Progenitor cell of endocrine pancreas (in vitro differentiated cells): Measurements from ENCODE around the gene DHX57. TPM values are rescaled to one million over a fixed set of nuclear protein-coding genes. Genes with fewer than 3 reads are reported as not detected.
"Not testable (repeated sequence)": the region's sequence is repeated elsewhere in the genome, so short reads cannot be mapped to it uniquely, and the experiment has no call there.

Experiments
- DNase-seq: peaks from one replicate; pipeline ENCODE4 v3.0.0; 2021; ENCODE audit warnings: low spot score; ENCODE audit not compliant: unreplicated experiment
- H3K27ac Mint-ChIP-seq: 2 replicates; pipeline ENCODE4 v1.8.0; 2021; ENCODE audit warnings: mild to moderate bottlenecking, moderate library complexity, mixed read lengths
- H3K27me3 Mint-ChIP-seq: 2 replicates; pipeline ENCODE4 v1.8.0; 2021; ENCODE audit warnings: mixed read lengths
- H3K36me3 Mint-ChIP-seq: 2 replicates; pipeline ENCODE4 v1.8.0; 2022; ENCODE audit warnings: mixed read lengths; ENCODE audit not compliant: insufficient read depth
- H3K4me1 Mint-ChIP-seq: 2 replicates; pipeline ENCODE4 v1.8.0; 2021; ENCODE audit warnings: low read depth, mixed read lengths
- H3K4me3 Mint-ChIP-seq: 2 replicates; pipeline ENCODE4 v1.8.0; 2021; ENCODE audit warnings: low read depth, mild to moderate bottlenecking, moderate library complexity, mixed read lengths
- H3K9me3 Mint-ChIP-seq: 2 replicates; pipeline ENCODE4 v1.8.0; 2021; ENCODE audit warnings: low read depth, mixed read lengths
- CTCF ChIP-seq: fragments of 200-600 bp; sonication (generic); IDR thresholded peaks from one replicate; pipeline ENCODE4 v1.5.0; 2021; ENCODE audit warnings: antibody characterized with exemption, mild to moderate bottlenecking; ENCODE audit not compliant: unreplicated experiment
- total RNA-seq: library from RNA; stranded (reverse); gene quantifications from 2 replicates; pipeline ENCODE4 v1.2.1, GENCODE V29; 2021

The DHX57 gene
- total RNA-seq, 1 donor from 2014 or later, result 30.4 TPM

- Mint-ChIP-seq H3K9me3 (no peaks in the 10 kb centered on the region), H3K36me3 (no peaks in the 10 kb centered on the region), H3K27ac (no peak overlapping the region), H3K27me3 (peaks cover 22% of the 10 kb centered on the region), H3K4me1 (no peaks in the 10 kb centered on the region), H3K4me3 (no peak overlapping the region)
- TF ChIP-seq CTCF, result no peak
- no peak for DNase-seq
Observed at GRCh38 chr2:38771632-38772031, 104.1 kb downstream of the DHX57 start.

- Mint-ChIP-seq H3K9me3 (no peaks in the 10 kb centered on the region), H3K36me3 (no peaks in the 10 kb centered on the region), H3K4me1 (no peaks in the 10 kb centered on the region), H3K4me3 (no peak overlapping the region), H3K27ac (no peak overlapping the region), H3K27me3 (no peaks in the 10 kb centered on the region)
- TF ChIP-seq CTCF, result no peak
- no peak for DNase-seq
Observed at GRCh38 chr2:38765551-38765950, 110.2 kb downstream of the DHX57 start.

GRCh38 chr2:38765149-38765548 is 110.6 kb downstream of the DHX57 start:
- no peaks in the 10 kb centered on the region for H3K9me3 Mint-ChIP-seq
- DNase-seq, result no peak
- TF ChIP-seq CTCF, result no peak
- H3K4me1 Mint-ChIP-seq, result no peaks in the 10 kb centered on the region
- no peaks in the 10 kb centered on the region for H3K36me3 Mint-ChIP-seq
- no peak overlapping the region for H3K4me3 Mint-ChIP-seq
- no peaks in the 10 kb centered on the region for H3K27me3 Mint-ChIP-seq
- no peak overlapping the region for H3K27ac Mint-ChIP-seq

GRCh38 chr2:38763728-38764127 is 112.0 kb downstream of the DHX57 start:
- Mint-ChIP-seq H3K4me3 (no peak overlapping the region), H3K9me3 (no peaks in the 10 kb centered on the region), H3K27ac (no peak overlapping the region), H3K36me3 (no peaks in the 10 kb centered on the region), H3K4me1 (no peaks in the 10 kb centered on the region), H3K27me3 (no peaks in the 10 kb centered on the region)
- DNase-seq, result no peak
- no peak for TF ChIP-seq CTCF

GRCh38 chr2:38763228-38763627 is 112.5 kb downstream of the DHX57 start:
- no peak overlapping the region for H3K27ac Mint-ChIP-seq
- TF ChIP-seq CTCF, result no peak
- DNase-seq, result no peak
- no peaks in the 10 kb centered on the region for H3K4me1 Mint-ChIP-seq
- H3K27me3 Mint-ChIP-seq, result no peaks in the 10 kb centered on the region
- H3K36me3 Mint-ChIP-seq, result no peaks in the 10 kb centered on the region
- no peaks in the 10 kb centered on the region for H3K9me3 Mint-ChIP-seq
- H3K4me3 Mint-ChIP-seq, result no peak overlapping the region

- H3K27me3 Mint-ChIP-seq, H3K27ac Mint-ChIP-seq, H3K4me3 Mint-ChIP-seq, H3K9me3 Mint-ChIP-seq, DNase-seq, H3K4me1 Mint-ChIP-seq, H3K36me3 Mint-ChIP-seq: not testable (repeated sequence)
Observed at GRCh38 chr2:38755891-38756290, 119.8 kb downstream of the DHX57 start.
